ENCODE measurements around the gene TAOK2. TPM values are rescaled to one million over a fixed set of nuclear protein-coding genes. Genes with fewer than 3 reads are reported as not detected.

Gene TAOK2
- total and polyA plus RNA-seq, 2 of the 4 experiments (the other 2 are of a cell fraction), result 23.0 to 31.7 TPM

DNA sequence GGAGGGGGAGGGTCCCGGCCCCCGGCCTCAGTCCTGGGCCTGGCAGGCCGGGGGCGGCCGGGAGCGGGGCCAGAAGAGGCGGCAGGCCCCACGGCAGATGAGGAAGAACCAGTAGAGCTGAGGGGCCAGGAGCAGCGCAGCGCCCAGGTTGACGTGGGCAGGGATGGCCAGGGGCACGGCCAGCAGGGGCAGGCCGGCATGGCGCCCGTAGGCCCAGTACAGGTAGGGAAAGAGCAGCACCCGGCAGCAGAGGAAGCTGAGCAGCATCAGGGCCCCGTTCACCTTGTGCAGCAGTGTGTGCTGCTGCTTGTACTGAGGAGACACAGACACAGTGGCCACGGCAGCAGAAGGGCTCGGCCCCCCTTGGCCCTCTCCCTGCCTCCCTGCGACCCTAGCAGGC lies 51.5 kb downstream of the TAOK2 start:
- CTCF ChIA-PET, result no interaction called here
- no peak for ATAC-seq (ENCODE audit: low read depth)
- intact Hi-C loops (cut with micrococcal nuclease), result no loop called here

More for the DNA sequence above, 51.5 kb downstream of the TAOK2 start:
- H2BK20ac ChIP-seq (ENCODE audit: low read depth, low read length), result no peak overlapping the region
- no peak overlapping the region for H3K14ac ChIP-seq (replicated peaks; ENCODE audit: low read depth, low read length)
- BruUV-seq (replicated peaks), result no TSS peak
- in situ Hi-C loops (cut with MboI; ENCODE audit: low sequenced_read_pairs) (loop anchor here (10.0 kb wide), 1 partner anchor 330 kb away; no protein-coding TSS in a partner anchor), dilution Hi-C loops (cut with HindIII; ENCODE audit: low sequenced_read_pairs, unreplicated experiment) (no loop called here)
- H3K4me2 ChIP-seq (ENCODE audit: low read depth, low read length), result no peak overlapping the region
- H2BK5ac ChIP-seq (ENCODE audit: low read depth, low read length, poor library complexity, severe bottlenecking), result no peak overlapping the region
- no peaks in the 10 kb centered on the region for H3K36me3 ChIP-seq (ENCODE audit: control insufficient read depth, insufficient read depth, low read length)
- no peak overlapping the region for H3K4ac ChIP-seq (ENCODE audit: low read depth, low read length)
- H3K79me1 ChIP-seq (ENCODE audit: low read depth in 1 of 2, low read length in 2 of 2), result no peaks in the 10 kb centered on the region
- H3K56ac ChIP-seq (ENCODE audit: extremely low read depth, insufficient read depth, low read length), result no peak overlapping the region
- DNase-seq, result no peak
- H4K5ac ChIP-seq (ENCODE audit: low read depth, low read length), result no peak overlapping the region
- H4K8ac ChIP-seq (ENCODE audit: low read depth in 2 of 2, low read length in 2 of 2), result no peak overlapping the region
- TF ChIP-seq CHD1 (IDR thresholded peaks at IDR 0.05; ENCODE audit: low read depth, low read length) (no peak), NFE2L2 (IDR thresholded peaks at IDR 0.05; ENCODE audit: low read depth, low read length) (no peak), BHLHE40 (IDR thresholded peaks at IDR 0.05; ENCODE audit: low read depth, low read length) (no peak)
- TF ChIP-seq, protein P1, sequence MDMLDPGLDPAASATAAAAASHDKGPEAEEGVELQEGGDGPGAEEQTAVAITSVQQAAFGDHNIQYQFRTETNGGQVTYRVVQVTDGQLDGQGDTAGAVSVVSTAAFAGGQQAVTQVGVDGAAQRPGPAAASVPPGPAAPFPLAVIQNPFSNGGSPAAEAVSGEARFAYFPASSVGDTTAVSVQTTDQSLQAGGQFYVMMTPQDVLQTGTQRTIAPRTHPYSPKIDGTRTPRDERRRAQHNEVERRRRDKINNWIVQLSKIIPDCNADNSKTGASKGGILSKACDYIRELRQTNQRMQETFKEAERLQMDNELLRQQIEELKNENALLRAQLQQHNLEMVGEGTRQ (IDR thresholded peaks at IDR 0.05; ENCODE audit: low read depth, low read length), result no peak
- H3K23ac ChIP-seq (ENCODE audit: low read depth, low read length), result no peak overlapping the region
- H4K91ac ChIP-seq (ENCODE audit: insufficient read depth, low read depth, low read length), result no peak overlapping the region
- no peaks in the 10 kb centered on the region for H3K4me1 ChIP-seq (ENCODE audit: control insufficient read depth, insufficient read depth, low read length)
- H2BK15ac ChIP-seq (ENCODE audit: low read depth, low read length), result no peak overlapping the region
- no peak overlapping the region for H3K18ac ChIP-seq (ENCODE audit: low read depth, low read length)
- 76% methylated on average over 7 of the region's 20 CpGs; no CpG with 5 or more reads in 1 of the 2 experiments for WGBS, 2 experiments (ENCODE audit: extremely low coverage in 2 of 2, insufficient read length in 1 of 2)
- peak overlapping the region; percentile 58 for H2AFZ ChIP-seq (replicated peaks; ENCODE audit: low read length, poor library complexity)
- H3K4me3 ChIP-seq (ENCODE audit: insufficient read depth, low read depth, low read length), result no peak overlapping the region
- no peaks in the 10 kb centered on the region for H3K9me3 ChIP-seq (ENCODE audit: control insufficient read depth, insufficient read depth, low read length)
- H3K27ac ChIP-seq (ENCODE audit: insufficient read depth, low read length), result no peak overlapping the region
- H3K27me3 ChIP-seq (ENCODE audit: control insufficient read depth, insufficient read depth, low read length), result peaks cover 58% of the 10 kb centered on the region
- H2AK5ac ChIP-seq (ENCODE audit: low read depth, low read length), result no peak overlapping the region
- H3K9me1 ChIP-seq (ENCODE audit: insufficient read depth, low read length), result no peaks in the 10 kb centered on the region
- H2AK9ac ChIP-seq (replicated peaks; ENCODE audit: low read depth, low read length, poor library complexity), result no peak overlapping the region
- no peak overlapping the region for H3K9ac ChIP-seq (ENCODE audit: low read depth, low read length)
- peaks cover 9% of the 10 kb centered on the region; the same call in 1 of the 2 replicates for H4K20me1 ChIP-seq (ENCODE audit: insufficient read depth, low read length)
- H2BK120ac ChIP-seq (ENCODE audit: low read depth, low read length), result no peak overlapping the region
- POLR2A ChIA-PET (ENCODE audit: unreplicated experiment), result no interaction called here
